ENCODE measurements around the gene MAP7D1. TPM values are rescaled to one million over a fixed set of nuclear protein-coding genes. Genes with fewer than 3 reads are reported as not detected.

The MAP7D1 gene
- total and polyA plus RNA-seq, 2 experiments from 2014 or later, result 46.0 to 97.8 TPM

- H3K9me2 ChIP-seq (replicated peaks; ENCODE audit: insufficient read depth), result no peaks in the 10 kb centered on the region
- no peak overlapping the region for H3K27ac ChIP-seq
- H3K4me2 ChIP-seq, result no peak overlapping the region
- no peaks in the 10 kb centered on the region for H3K27me3 ChIP-seq
- no peak overlapping the region for H3K4me3 ChIP-seq
- H4K20me1 ChIP-seq (ENCODE audit: insufficient read depth, poor library complexity, severe bottlenecking), result peaks cover 15% of the 10 kb centered on the region
- H2AFZ ChIP-seq, result no peak overlapping the region
- peaks cover 16% of the 10 kb centered on the region for H3K79me2 ChIP-seq
- peaks cover 10% of the 10 kb centered on the region for H3K4me1 ChIP-seq (ENCODE audit: insufficient read depth)
- H3K36me3 ChIP-seq (replicated peaks; ENCODE audit: insufficient read depth, low read depth), result no peaks in the 10 kb centered on the region
- no peaks in the 10 kb centered on the region for H3K9me3 ChIP-seq (ENCODE audit: low read depth)
- TF ChIP-seq EZH2 (IDR thresholded peaks at IDR 0.05; ENCODE audit: borderline replicate concordance), result no peak
- no peak for TF ChIP-seq EZH2phosphoT487 (IDR thresholded peaks at IDR 0.05; ENCODE audit: low read depth, severe bottlenecking, unreplicated experiment)
- TF ChIP-seq, protein P1, sequence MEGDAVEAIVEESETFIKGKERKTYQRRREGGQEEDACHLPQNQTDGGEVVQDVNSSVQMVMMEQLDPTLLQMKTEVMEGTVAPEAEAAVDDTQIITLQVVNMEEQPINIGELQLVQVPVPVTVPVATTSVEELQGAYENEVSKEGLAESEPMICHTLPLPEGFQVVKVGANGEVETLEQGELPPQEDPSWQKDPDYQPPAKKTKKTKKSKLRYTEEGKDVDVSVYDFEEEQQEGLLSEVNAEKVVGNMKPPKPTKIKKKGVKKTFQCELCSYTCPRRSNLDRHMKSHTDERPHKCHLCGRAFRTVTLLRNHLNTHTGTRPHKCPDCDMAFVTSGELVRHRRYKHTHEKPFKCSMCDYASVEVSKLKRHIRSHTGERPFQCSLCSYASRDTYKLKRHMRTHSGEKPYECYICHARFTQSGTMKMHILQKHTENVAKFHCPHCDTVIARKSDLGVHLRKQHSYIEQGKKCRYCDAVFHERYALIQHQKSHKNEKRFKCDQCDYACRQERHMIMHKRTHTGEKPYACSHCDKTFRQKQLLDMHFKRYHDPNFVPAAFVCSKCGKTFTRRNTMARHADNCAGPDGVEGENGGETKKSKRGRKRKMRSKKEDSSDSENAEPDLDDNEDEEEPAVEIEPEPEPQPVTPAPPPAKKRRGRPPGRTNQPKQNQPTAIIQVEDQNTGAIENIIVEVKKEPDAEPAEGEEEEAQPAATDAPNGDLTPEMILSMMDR (IDR thresholded peaks at IDR 0.05; ENCODE audit: poor library complexity), result no peak
- DNase-seq (ENCODE audit: low spot score), result no peak
These were observed 20.2 kb upstream of the MAP7D1 start for GRCh38 chr1:36135796-36136195.

DNA sequence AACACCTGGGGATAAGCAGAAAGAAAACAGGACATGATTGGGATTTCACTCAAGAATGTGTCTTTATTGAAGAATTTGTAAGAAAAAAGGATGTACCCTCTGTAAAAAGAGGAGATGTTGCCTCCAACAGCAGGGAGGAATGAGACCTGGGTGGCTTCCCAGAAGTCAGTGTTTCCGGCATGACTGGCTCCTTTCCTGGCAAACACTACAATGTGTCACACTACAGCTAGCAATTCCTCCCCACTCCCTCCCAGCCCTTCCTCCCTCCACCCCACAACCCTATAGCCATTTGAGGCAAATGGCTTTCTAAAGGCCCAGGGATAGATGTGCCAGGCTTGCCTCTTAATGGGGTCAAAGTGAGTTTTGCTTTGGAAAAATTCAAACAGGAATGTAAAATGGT lies 19.4 kb upstream of the MAP7D1 start:
- 86% methylated on average over 1 of the region's 1 CpG for WGBS (ENCODE audit: low lambda C conversion rate, missing lambda C conversion rate)
- Histone ChIP-seq H3K36me3 (replicated peaks; ENCODE audit: insufficient read depth, low read depth) (no peaks in the 10 kb centered on the region), H3K9me3 (ENCODE audit: low read depth) (no peaks in the 10 kb centered on the region), H3K9me2 (replicated peaks; ENCODE audit: insufficient read depth) (no peaks in the 10 kb centered on the region), H3K4me1 (ENCODE audit: insufficient read depth) (peaks cover 10% of the 10 kb centered on the region), H3K4me2 (no peak overlapping the region), H4K20me1 (ENCODE audit: insufficient read depth, poor library complexity, severe bottlenecking) (peaks cover 21% of the 10 kb centered on the region), H3K79me2 (peaks cover 22% of the 10 kb centered on the region), H3K27ac (no peak overlapping the region), H3K4me3 (no peak overlapping the region), H2AFZ (no peak overlapping the region), H3K27me3 (no peaks in the 10 kb centered on the region)
- DNase-seq (ENCODE audit: low spot score), result no peak
- TF ChIP-seq EZH2 (IDR thresholded peaks at IDR 0.05; ENCODE audit: borderline replicate concordance) (no peak), EZH2phosphoT487 (IDR thresholded peaks at IDR 0.05; ENCODE audit: low read depth, severe bottlenecking, unreplicated experiment) (no peak)
- TF ChIP-seq, protein P1 (IDR thresholded peaks at IDR 0.05; ENCODE audit: poor library complexity), result no peak

DNA sequence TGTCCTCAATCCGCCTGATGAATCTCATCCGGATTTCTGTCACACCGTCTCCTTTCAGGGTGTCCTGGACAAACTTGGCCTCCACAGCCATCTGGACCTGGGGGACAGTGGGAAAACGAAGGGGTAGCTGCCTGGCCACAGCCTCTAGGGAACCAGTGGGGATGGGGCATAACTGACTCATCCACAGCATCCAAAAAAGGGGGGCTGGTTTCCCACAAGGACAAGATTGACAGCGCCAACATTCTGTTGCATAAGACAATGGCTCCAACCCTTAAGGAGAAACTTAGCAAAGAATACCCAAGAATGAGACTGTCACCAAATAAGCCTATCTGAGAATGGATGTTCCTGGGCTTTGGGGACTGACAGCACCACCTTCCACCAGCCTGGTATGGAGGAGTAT lies 18.7 kb upstream of the MAP7D1 start:
- TF ChIP-seq EZH2 (IDR thresholded peaks at IDR 0.05; ENCODE audit: borderline replicate concordance) (no peak), EZH2phosphoT487 (IDR thresholded peaks at IDR 0.05; ENCODE audit: low read depth, severe bottlenecking, unreplicated experiment) (no peak)
- TF ChIP-seq, protein P1 (IDR thresholded peaks at IDR 0.05; ENCODE audit: poor library complexity), result no peak
- peaks cover 10% of the 10 kb centered on the region for H3K4me1 ChIP-seq (ENCODE audit: insufficient read depth)
- peaks cover 26% of the 10 kb centered on the region for H3K79me2 ChIP-seq
- no peaks in the 10 kb centered on the region for H3K9me3 ChIP-seq (ENCODE audit: low read depth)
- no peak overlapping the region for H3K27ac ChIP-seq
- H3K9me2 ChIP-seq (replicated peaks; ENCODE audit: insufficient read depth), result no peaks in the 10 kb centered on the region
- DNase-seq (ENCODE audit: low spot score), result no peak
- peaks cover 21% of the 10 kb centered on the region for H4K20me1 ChIP-seq (ENCODE audit: insufficient read depth, poor library complexity, severe bottlenecking)
- H3K4me3 ChIP-seq, result no peak overlapping the region
- no peaks in the 10 kb centered on the region for H3K36me3 ChIP-seq (replicated peaks; ENCODE audit: insufficient read depth, low read depth)
- no peak overlapping the region for H2AFZ ChIP-seq
- H3K27me3 ChIP-seq, result no peaks in the 10 kb centered on the region
- H3K4me2 ChIP-seq, result no peak overlapping the region
- 91% methylated on average over 5 of the region's 5 CpGs for WGBS (ENCODE audit: low lambda C conversion rate, missing lambda C conversion rate)

DNA sequence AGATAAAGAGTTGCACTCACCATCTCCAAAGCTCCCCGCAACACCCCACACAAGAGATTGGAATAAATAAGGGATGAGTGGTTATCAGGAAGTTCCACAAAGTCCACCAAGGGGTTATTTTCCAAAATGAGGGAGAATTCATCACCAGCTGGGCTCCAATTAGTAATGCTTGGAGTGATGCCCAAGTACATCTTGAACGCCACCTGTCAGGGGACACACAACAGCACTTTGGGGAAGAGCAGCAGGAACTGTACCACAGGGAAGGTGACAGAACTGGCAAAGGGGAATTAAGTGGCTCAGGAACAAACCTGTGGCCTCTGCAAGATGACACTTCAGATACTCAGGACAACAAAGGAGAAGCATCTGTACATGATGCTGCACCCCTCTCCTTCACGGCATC lies 18.2 kb upstream of the MAP7D1 start:
- H3K9me2 ChIP-seq (replicated peaks; ENCODE audit: insufficient read depth), result no peaks in the 10 kb centered on the region
- no peak for DNase-seq (ENCODE audit: low spot score)
- H3K4me3 ChIP-seq, result no peak overlapping the region
- peaks cover 13% of the 10 kb centered on the region for H3K4me1 ChIP-seq (ENCODE audit: insufficient read depth)
- H4K20me1 ChIP-seq (ENCODE audit: insufficient read depth, poor library complexity, severe bottlenecking), result peaks cover 21% of the 10 kb centered on the region
- no peaks in the 10 kb centered on the region for H3K27me3 ChIP-seq
- 97% methylated on average over 3 of the region's 3 CpGs for WGBS (ENCODE audit: low lambda C conversion rate, missing lambda C conversion rate)
- TF ChIP-seq EZH2 (IDR thresholded peaks at IDR 0.05; ENCODE audit: borderline replicate concordance) (no peak), EZH2phosphoT487 (IDR thresholded peaks at IDR 0.05; ENCODE audit: low read depth, severe bottlenecking, unreplicated experiment) (no peak)
- TF ChIP-seq, protein P1 (IDR thresholded peaks at IDR 0.05; ENCODE audit: poor library complexity), result no peak
- H3K79me2 ChIP-seq, result peaks cover 31% of the 10 kb centered on the region
- H3K4me2 ChIP-seq, result no peak overlapping the region
- H3K9me3 ChIP-seq (ENCODE audit: low read depth), result no peaks in the 10 kb centered on the region
- H3K36me3 ChIP-seq (replicated peaks; ENCODE audit: insufficient read depth, low read depth), result no peaks in the 10 kb centered on the region
- H3K27ac ChIP-seq, result no peak overlapping the region
- no peak overlapping the region for H2AFZ ChIP-seq

Data from hepatocyte (in vitro differentiated cells).